Fibroblast of gingiva (primary cell): Measurements from ENCODE around the gene FRMD4A.

Experiments
- DNase-seq: peaks from one replicate; pipeline ENCODE4 v3.0.0-alpha.2; 2011; ENCODE audit warnings: low read depth

FRMD4A gene

DNA sequence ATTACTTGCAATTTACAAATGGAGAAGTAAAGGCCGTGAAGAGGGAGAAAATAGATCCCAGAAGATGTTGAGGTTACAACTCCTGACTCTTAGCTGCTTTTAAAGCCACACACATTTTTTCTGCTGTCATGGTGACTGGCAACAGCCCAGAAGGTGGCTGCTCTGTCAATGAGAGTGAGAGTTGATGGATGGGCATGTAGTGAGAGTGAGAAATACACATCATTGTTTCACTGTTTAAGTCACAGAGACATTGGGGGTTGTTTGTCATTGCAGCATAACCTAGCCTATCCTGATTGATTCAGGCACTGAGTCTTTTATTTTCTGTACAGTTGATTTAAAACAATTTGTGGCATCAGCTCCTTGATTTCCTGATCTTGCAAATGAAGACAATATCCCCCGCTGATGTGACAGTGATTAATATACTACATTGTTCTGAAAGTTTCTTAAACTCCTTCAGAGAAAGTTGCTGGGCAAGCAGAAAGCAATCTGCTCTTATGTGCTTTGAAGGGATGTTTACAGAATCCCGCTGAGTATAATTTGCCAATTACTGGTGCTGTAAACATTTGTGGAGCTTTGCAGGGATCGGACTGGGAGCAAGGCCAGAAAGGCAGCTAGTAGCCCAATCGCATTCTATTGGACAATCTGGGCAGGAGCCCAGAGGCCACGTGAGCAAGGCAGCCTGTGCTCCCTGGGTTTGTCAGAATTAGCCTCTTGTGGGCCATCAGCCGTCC lies 514.4 kb downstream of the FRMD4A start:
- peak; percentile 97 for DNase-seq

DNA sequence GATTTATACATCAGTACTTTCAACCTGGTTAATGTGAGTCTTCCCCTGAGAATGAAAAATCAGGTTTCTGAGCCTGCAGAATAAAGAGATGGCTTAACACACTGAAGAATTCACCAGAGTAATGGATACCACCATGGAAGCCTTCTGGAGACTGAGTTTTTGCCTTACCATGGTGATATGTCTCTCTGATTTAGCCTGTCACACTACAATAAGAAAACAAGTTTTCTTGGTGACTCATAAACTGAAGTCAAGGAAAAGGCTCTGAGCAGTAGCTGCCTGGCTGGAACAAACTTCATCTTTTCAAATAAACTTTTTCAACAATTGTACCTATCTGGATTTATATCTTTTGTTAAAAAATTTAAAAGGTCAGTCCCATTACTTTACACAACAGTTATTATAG lies 515.0 kb downstream of the FRMD4A start:
- DNase-seq, result peak; percentile 39

DNA sequence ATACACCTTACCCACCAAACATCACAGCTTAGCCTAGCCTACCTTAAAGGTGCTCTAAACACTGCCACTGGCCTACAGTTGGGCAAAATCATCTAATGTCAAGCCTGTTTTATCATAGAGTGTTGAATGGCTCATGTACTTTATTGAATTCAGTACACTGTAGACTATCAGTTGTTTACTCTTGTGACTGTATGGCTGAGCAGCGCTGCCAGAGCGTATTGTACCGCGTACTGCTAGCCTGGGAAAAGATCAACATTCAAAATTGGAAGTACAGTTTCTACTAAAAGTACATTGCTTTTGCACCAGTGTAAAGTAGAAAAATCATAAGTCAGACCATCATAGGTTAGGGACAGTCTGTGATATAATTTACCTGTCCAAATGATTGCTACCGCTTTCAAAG lies 517.2 kb downstream of the FRMD4A start:
- no peak for DNase-seq

DNA sequence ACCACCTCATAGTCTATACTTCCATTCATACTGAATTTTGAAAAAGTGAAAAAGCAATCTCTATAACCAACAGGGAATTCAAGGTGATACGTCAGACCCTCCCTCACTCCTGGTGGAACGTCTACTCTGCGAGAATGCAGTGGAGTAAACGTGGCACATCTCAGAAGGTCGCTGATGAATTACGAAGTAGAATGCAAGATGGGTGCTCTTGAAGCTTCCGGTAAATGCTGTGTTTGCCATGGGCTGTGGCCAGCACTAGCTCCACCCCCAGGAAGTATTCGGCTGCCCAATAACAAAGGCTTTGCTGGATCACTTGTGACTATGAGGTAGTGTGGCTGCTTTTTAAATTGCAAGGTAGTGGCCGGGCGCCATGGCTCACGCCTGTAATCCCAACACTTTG lies 517.9 kb downstream of the FRMD4A start:
- no peak for DNase-seq

DNA sequence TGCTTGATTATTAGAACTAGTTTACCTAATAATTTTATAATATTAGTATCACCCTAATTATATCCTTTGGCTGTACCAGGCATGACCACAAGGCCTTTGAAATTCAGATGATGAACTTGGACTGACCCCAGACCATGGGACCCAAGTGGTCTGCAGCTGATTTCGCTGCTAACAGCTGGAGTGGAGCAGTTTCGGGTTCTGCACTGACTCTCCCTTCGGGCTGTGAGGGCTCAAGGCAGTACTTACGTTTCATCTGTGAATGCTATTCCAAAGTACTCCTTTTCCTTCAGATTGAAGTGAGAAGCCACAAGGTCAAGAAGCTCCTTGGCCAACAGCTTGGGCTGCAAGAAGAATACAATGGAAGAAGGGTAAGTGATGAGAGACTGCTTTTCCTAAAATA lies 520.2 kb downstream of the FRMD4A start:
- no peak for DNase-seq

DNA sequence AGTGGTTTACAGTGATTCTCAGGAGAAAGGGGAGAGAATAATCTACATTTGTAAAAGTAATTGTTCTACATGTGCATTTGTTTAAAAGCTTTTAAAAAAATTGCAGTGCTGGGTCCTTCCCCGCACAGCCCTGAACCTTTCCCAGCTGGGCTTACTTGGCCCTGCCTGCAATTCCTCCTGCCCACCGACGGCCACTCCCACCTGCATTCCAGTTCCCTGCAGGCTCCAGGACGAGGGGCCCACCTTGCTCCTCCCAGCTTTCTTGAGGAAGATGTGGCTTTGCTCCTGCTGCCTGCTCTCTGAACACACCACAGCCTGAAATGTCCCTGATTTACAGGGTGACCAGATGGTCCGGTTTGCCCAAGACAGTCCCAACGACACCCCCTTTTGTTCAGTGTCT lies 521.3 kb downstream of the FRMD4A start:
- no peak for DNase-seq

DNA sequence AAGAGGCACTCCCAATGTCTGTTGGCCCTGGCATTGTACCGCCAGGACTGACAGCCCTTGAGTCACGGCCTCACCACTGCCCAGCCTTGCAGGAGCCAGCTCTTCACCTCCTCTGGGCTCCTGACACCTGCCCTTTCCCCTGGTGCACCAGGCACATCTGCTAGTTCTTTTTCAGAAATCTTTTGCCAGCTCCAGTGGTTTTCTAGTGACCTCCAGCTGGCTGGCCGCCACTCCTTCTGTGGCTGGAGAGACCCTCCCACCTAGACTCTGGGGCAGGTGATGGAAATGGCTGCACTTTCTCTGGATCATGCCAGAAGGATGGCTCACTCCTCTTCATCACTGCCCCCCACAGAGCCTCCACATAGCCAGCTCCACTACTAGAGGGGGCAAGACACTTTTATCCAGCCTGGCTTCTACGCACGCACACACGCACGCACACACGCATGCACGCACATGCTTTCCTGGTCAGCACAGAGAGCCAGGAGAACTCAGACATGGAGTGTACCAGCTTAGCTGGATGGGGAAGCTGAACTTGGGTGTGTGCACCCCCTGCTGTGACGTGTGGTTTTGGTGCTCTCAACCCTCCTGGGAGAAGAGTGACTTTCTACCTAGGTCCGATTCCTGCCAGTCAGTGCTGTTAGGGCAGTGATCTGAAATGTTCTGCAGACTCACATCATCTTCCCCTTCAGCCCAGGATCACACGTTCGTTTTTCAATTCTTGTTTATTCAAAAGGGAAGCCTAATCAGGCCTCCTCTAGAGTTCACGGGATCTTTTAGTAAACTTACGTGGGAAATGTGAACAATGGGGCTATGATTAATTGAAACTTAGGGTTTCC lies 522.0 kb downstream of the FRMD4A start:
- no peak for DNase-seq

DNA sequence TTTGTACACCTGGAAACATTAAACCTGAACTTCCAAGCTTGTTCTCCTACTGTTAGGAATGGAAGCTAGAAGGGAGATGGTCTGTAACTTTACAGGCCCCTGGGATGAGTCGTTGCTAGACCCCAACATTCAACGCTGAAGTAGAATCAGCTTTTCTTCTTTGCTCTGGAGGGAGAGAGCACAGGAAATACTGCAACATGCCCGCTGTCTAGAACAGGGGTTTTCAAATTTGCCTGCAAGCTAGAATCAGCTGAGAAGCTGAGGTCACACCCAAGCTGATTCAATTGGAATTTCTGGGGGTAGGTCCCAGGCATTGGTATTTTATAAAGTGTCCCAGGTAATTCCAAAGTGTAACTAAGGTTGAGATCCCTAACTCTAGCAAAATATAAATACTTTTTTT lies 524.3 kb downstream of the FRMD4A start:
- no peak for DNase-seq

DNA sequence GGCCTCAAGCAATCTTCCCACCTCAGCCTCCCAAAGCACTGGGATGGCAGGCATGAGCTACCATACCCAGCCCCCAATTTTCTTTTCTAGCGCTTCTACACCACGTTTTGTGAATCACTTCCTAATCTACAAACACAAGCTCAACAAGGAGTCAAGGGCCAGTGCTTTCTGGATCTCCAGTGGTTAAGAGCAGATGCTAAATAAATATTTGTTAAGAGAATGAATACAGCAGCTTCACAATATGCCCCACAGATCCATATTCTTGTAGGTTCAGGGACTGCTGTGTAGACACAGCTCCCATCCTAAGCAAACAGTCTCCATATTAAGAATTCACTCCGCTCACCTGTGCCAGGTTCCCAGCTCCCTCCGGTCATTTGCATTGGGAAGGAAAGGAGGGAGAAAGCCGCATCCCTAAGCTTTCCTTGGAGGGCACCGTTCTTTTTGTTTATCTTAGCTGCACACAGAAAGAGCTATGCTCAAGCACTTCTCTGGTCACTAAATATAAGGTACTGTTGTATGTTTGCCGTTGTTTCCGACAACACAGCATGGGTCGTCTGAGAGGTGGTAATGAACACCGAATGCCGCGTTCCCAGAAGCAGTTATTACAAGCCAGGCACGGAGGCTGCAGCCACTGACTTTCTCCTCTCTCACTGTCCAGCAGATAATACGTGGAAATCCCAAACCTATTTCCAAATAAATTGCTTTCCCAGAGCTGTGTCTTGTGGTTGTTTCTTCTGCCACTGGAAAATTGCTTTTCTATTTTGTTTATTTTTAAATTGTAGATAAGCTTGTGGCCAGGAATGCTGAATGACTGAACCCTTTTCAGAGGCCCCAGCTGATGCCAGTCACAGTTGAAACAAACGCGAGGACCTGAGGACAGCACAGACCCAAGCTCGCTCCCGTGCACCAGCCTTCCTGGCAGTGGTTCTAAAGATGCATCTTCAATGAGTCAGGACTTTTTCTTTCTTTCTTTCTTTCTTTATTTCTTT lies 526.9 kb downstream of the FRMD4A start:
- DNase-seq, result no peak

DNA sequence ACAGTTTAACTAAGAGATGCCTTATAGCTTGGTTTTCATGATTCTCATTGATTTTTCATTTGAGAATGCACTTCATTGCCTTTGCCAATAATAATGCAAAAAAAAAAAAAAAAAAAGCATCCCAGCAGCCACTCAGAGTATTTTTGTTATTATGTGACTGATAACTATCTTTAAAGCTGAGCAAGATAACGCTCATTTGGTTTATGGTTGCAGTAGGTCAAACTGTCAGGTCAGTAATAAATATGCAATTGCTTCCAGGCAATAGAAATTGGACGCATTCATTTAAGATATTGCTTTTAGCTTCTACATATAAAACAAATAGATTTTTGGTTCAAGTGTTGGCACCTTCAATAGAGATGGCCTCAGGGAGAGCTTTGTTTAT lies 528.8 kb downstream of the FRMD4A start:
- no peak for DNase-seq

DNA sequence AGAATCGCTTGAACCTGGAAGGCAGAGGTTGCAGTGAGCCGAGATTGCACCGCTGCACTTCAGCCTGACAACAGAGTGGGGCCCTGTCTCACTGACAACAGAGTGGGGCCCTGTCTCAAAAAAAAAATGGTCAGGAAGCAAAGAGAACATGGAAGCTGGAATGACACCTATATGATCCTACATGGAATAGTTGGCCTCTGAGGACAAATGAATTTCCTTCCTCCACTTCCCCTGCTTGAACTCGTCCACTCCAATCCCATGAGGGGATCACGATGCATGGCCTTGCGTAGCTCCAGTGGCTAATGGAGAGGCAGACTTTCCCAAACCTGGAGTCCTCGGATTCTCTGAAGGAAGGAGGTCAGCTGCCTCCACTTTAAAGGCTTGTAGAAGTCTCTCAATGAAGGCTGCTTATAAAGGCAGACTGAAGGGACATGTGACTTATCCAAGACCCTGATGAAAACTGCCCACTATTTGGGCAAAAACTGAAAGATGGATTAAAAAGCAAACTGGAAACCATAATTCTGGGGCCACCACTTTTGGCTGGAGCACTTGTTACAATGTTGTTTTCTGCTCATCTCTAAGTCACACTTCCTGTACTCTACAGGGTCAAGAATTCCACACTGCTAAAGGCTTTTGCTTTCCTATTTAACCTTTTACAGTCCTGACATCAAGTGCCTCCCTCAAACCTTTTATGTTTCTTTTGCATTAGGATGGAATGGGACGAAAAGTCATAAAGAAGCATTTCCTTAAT lies 529.4 kb downstream of the FRMD4A start:
- DNase-seq, result no peak

DNA sequence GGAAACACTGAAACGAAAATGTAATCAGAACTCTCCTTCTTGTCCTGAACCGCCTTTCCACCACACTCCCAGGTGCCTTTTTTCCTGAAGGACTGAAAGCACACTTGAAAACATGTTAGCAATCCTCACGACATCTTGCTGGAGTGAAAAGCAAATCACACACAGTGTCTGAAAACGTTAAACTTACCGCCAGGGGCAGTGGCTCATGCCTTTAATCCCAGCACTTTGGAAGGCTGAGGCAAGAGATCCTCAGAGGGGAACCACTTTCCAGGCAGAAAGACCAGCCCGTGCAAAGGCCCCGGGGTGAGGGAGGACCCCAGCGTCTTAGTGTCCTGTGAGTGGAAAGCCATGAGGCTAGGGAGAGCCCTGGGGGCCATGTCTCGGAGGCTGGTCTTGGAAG lies 533.6 kb downstream of the FRMD4A start:
- no peak for DNase-seq

DNA sequence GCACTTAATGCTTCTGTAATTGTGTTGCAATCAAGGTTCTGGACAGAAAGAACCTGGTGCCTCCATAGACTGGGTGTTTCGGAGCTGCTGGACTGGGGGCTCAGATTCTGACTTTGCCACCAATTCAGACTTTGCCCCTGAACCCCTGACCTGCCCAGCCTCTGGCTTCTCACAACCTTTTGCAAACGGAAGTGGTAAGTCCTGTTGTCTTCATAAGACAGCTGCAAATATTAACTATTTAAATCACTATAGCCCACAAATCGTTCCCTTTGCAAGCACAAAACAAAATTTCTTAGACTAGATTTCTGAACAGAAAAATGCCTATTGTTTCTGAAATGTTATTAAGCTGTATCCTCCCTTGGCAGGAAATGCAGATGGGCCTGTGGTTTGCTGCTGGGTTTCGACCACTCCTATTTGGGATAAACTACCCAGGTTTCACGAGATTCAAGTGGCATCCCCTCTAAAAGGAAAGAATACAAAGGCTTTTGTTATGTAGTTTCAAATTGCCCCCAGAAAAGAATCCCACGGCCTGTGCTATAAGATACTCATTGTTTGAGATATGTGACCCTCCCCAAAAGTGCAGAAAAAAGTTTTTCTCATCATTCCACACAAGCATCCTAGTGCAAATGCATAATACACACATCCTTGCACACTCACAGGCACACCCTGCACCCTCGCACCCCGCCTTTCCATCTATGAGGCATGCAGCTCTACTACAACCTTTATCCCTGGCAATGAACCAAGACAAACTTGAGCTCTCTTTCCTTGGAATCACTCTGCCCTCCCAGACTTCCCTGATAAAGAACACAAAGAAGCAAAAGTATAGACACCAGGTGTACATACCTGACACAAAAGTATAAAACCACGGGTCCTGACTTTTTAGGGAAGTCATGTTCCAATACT lies 534.8 kb downstream of the FRMD4A start:
- no peak for DNase-seq

DNA sequence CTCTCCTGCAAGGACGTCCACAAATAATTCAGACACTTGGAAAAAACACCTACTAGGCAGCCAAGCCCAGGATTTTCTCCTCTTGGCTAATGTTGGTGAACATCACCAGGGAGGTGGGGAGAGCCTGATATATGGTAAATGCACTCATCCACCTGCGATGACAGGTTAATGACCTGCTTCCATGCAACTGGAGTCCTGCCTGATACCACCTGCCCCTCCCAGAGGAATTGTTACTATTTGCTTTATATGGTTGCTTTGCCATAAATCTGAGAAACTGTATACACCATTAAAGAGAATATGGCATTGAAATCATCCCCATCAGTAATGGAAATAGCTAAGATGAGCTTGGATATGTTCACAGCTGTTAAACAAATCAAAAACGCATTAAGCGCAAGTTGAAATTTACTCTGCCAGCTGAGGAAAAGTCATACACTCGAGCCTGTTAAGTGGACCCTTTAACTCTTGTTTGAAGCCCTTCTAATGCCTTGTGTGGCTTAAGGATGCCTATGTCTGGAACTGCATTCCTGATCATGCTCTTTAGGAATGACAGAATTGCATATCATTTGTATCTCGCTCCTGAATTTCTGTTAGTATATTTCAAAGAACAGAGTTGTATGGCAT lies 535.6 kb downstream of the FRMD4A start:
- no peak for DNase-seq

DNA sequence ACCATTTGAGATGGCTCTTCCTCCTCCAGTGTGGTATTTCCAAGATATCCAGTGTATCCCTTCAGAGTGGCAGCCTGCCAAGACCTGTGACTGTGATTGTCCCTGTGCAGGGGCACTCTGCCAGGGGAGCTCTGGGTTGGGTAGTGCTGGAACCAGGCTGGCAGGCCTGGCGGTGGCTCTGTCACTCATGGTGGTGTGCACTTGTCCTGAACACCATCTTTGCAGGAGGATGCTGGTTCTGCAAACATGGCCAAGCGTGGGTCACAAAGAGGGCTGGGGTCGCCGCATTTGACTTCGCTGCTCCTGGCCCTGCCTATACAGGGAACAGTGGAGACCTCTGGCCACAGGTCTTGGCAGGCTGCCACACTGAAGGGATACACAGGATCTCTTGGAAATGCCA lies 538.7 kb downstream of the FRMD4A start:
- DNase-seq, result no peak

DNA sequence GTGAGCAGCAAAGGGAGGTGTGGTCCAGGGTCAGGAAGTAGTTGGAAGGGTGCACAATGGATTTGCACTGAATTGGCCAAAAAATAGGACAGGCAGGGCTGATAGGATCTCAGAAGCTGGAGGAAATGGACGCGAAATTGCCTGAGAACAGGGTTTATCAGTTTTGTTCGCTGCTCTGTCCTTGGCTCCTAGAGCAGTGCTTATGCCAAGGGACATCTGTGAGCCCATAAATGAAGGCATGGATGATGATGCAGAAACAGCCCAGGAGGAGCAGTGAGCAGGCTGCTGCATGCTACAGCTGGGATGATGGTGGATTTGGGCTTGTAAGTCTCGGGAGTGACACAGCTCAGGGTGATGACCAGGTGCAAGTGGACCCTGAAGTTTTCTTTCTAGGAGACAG lies 539.2 kb downstream of the FRMD4A start:
- no peak for DNase-seq

DNA sequence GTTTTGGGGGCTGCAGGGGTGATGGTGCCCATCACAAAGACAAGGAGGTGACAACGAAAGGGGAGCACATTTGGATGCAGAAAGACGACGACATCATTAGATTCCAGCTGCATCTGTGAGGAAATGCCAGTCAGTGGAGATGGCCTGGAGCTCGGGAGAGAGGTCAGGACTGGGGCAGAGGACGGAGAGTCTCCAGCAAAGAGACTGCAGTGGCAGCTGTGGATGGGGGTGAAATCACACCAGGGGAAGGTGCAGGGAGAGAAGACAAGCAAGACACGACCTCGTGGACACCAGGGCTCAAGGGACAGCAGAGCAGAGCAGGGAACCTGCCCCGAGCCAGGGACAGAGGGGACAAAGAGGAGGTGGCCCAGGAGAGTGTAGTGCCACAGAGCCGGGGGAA lies 540.5 kb downstream of the FRMD4A start:
- no peak for DNase-seq

DNA sequence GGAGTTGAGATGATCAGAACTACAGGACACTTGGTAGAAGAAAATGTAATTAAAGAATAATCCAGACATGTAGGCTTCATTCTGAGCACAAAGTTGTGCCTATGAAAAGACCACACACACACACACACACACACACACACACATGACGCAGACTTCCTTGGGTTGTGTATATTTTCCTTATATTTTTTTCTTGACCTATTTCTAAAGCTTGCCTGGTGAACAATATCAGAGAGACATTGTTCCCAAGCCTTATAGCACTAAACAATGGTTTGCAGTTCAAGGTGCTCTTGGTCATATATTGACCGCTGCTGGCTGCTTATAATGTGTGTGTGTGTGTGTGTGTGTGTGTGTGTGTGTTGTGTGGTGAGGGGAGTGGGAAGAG lies 541.3 kb downstream of the FRMD4A start:
- no peak for DNase-seq

DNA sequence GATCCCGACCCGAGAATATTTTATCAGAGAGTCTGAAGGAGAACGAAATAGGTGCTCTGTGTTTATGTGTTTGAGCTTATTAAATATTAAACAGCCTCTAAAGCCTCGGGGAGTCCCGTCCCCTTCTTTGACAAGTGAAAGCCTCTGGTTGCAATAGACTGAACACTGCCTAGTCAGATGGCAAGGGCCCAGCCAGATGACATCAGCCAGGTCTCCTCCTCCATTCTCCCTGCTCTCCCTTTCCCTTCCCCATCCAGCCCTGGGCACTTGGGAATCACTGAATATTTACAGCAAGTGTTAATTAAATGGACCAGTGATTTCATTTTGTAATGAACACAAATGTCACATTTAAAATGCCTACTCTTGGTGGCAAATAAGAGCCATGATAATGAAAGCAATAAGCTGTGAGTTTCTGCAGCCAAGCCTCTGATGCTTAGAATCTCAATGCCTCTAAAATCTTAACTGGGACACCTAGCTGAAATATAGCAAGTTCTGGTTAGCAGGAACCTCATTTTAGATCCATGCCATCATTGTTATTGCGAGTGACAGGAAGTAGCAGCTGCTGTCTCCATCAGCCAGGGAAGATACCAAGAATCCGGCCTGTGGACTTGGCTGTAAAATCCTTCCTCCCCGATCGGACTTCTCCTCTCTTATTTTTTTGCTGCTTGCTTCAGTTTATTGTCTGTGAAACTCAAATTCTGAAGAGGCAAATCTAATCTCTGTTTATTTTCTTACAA lies 541.8 kb downstream of the FRMD4A start:
- peak; percentile 59 for DNase-seq

DNA sequence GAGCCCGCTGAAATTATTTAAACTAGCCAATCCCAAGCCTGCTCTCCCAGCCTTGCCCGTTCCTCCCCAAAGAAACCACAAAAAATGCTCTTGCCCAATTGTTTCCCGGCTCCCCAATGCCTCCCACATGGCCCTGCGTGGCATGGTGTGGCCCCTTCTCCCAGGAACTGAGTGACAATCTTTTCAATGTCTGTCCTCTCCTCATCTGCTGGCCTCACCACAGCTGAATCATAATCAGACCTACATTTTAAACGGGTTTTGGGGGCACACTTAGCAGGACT lies 542.5 kb downstream of the FRMD4A start:
- peak; percentile 60 for DNase-seq
